HG03175 (cell line): Measurements from ENCODE around the gene GNG11.
A peak's percentile ranks its signal among the peaks of the same experiment; 100 is the strongest.

Source experiments
- ATAC-seq: cut with Tn5 transposase; IDR thresholded peaks from one replicate; pipeline ENCODE4 v1.9.1; 2021; ENCODE audit warnings: mild to moderate bottlenecking, moderate library complexity; ENCODE audit not compliant: unreplicated experiment

GNG11 gene

DNA sequence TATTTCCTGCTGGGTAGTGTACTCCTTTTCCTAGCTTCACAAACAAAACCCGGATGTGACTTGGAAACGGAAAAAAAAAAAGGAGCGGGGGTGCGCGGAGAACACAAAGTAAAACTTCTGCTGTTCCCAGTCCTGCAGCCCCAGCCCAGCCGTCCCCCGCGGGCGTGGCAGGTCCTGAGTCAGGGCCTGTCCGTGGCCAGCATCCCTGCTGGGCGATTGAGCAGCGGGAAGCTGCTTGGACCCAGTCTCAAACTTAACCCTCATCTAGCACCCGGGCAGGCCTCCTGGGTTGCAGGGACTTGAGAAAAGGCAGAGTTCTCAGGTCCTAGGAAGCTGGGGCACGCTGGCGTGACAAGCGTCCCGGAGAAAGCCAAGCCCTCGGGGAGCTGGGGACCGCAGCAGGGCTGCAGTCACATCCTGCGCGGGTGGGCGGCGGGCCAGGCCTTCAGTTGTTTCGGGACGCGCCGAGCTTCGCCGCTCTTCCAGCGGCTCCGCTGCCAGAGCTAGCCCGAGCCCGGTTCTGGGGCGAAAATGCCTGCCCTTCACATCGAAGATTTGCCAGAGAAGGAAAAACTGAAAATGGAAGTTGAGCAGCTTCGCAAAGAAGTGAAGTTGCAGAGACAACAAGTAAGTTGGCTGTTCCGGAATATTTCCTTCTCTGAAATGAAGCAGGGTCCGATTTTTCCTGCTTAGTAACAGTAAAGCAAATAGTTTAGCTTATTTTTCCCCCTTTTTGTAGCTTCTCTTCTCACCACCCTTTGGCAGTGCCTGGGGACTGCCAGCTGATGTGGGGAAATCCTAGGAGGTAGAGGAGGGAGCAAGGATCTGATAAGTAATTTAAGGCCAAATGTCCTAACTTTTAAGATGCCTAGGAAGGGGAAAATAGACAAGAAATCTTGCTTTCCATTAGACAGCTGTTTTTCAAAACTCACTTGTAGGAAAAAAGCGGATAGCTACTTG, at the start of gene GNG11:
GNG11 (plus strand) TSS at position 129 of the 960 bp plus-strand sequence; CDS start at position 532, 403 bp downstream.
- ATAC-seq = peak; percentile 79

DNA sequence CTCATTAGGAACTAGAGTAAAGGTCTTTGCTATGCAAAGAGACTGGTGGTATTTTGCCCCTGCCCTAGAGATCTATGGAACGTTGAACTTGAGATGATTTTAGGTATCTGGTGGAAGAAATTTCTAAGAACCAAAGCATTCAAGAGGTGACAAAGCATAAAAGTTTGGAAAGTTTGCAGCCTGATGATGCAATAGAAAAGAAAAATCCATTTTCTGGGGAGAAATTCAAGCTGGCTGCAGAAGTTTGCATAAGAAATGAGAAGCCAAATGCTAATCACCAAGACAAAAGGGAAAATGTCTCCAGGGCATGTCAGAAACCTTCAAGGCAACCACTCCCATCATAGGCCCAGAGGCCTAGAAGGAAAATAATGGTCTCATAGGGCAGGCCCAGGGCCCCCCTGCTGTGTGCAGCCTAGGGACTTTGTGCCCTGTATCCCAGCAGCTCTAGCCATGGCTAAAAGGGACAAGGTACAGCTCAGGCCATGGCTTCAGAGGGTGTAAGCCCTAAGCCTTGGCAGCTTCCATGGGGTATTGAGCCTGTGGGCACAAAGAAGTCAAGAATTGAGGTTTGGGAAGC, 47.4 kb upstream of the GNG11 start:
- ATAC-seq = no peak

DNA sequence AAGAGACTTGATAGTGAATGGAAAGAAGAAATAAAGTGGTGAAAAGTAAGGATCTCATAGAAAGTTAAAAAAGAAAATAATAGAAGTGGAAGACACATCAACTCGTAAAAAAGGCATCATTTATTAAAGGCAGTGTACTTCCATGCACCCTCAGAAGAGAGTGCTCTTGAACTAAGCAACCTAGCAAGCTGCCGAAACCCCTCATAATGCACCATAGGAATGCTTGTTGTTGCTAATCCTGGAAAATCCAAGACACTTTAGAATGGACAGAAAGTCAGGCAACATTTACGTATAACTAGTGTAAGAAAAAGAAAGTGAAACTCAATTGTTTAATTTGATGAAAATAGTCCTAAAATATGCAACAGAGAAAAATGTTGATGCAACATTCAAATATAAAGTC, 43.8 kb upstream of the GNG11 start:
- ATAC-seq = no peak

DNA sequence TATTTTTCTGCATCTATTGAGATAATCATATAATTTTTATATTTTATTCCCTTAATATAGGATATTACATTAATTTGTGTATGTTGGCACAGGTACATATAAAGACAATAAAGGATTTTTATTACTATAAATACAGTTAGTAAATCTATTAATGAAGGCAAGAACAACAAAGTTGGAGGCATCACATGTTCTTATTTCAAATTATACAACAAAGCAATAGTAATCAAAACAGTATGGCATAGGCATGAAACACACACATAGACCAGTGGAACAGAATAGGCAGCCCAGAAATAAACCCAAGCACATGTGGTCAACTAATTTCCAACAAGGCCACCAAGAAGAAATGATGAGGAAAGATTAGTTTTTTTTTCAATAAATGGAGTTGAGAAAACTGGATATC, 42.2 kb upstream of the GNG11 start:
- ATAC-seq = no peak

DNA sequence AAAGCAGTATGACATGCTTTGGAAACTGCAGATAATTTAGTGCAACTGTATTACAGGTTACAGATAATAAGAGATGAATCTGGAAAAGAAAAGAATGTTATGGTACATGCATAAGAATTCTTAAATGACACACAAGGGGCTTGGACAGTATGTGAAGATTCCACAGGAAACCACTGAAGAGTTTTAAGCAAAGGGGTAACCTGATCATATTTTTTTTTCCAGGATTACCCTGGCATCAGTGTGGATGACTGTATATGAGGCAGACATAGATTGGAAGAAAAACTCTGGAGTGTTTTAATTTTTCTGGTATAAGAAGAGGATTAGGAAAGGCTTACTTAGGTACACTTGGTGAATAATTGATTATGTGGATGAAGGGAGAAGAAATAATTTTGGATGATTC, 39.1 kb upstream of the GNG11 start:
- ATAC-seq = no peak

DNA sequence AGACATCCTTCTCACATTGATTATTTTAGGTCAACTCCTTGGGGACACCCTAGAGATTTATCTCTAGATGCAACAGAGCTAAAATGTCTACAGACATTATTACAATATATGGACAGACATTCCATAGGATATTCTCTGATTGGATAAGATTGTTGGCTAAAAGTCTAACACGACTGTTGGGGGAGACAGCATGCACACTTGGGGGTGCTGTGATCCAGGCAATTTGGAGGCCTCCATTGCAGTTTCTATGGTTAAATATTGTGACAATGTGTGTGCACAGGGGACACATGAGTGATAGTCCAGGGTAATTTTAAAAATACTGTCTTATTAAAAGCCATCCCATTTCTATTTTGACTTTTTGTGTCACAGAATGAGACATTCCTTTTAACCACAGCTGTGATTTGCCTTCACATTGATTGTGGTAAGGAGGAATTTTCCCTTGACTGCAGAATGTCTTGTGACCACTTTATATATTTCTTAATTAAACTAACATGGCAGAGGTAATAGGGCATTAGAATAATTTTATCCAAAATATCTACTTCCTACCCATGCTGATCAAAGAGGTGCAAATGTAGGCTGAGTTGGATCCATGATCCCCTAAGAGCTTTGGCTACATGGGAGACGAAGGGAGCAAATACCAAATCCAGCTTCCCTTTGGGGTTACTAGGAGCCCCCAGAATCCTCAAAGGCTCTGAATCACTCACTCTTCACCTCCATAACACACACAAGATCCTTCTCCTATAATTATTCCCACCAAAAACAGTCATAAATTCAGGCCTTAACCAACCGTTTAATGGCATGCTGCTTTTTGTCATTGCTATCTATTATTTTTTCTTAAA, 38.2 kb upstream of the GNG11 start:
- ATAC-seq = no peak

DNA sequence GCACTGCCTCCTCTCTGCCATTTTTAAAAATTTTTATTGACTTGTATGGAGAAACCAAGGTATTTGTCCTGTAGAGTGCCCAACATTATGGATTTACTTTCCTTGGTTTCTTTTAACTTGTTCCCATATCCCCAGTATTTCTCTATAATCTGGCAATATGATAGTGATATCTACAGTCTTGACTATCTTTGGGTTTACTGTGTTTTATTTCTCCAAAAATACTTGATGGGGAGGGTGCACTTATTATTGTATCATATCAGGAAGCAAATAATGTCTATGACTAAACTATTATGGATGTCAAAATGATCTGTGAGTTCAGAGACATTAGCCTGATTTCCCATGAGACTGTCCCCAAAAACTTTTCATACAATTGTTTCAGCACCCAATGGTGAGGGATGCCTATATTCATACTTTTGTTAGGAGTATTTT, 37.6 kb upstream of the GNG11 start:
- ATAC-seq = no peak

DNA sequence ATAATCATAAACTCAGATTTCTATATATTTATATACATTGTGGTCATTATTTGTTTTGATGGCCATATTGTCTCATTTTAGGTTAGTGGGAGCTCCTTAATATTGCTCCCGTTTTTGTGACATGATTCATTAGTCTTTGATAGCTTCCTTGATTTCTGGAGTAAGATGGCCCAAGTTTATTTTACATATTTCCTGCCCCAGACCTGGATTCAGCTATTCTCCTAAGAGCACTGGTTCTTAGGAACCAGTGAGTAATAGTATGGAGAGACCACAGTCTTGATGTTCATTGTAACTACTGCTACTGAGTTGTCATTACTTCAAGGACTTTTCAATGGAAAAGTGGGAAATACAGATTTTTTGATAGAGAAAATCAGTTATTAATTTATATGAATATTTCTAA, 37.0 kb upstream of the GNG11 start:
- ATAC-seq = no peak

DNA sequence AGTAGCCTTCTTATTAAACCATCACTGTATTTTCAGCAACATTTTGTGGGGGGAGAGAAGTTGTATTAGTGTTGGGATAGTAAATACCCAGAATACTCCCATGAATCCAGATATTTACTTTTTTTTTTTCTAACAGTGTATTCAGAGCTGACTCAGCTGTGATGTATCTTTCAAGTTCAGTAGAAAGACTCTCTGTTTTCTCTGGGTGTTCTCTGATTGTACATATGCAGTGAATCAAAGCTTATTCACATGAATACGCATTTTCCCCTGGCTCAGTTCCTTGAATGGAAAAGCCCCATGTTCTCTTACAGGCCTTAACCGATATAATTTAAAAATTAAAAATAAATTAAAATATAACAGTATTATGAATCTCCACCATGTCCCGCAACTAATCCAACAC, 32.3 kb upstream of the GNG11 start:
- no peak for ATAC-seq

DNA sequence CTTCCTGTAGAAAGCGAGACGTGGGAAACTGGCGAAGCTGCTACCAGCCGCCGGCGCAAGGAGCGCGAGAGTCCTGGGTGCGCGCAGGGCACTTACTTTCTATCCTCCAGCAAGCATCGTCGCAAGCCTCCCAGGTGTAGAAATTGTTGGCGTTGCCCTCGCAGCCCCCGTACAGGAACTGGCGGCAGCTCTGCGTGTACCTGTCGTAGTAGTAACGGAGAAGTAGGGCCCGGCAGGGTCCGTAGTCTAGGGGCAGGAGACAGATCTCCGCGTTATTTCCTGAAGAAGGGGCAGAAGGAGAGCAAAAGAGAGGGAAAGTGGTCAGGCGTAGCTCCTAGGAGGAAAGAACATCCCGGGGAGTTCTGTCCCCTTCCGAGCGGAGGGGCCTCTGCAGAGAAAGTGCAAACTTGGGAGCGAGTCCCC, 31.5 kb upstream of the GNG11 start:
- peak; percentile 63 for ATAC-seq

DNA sequence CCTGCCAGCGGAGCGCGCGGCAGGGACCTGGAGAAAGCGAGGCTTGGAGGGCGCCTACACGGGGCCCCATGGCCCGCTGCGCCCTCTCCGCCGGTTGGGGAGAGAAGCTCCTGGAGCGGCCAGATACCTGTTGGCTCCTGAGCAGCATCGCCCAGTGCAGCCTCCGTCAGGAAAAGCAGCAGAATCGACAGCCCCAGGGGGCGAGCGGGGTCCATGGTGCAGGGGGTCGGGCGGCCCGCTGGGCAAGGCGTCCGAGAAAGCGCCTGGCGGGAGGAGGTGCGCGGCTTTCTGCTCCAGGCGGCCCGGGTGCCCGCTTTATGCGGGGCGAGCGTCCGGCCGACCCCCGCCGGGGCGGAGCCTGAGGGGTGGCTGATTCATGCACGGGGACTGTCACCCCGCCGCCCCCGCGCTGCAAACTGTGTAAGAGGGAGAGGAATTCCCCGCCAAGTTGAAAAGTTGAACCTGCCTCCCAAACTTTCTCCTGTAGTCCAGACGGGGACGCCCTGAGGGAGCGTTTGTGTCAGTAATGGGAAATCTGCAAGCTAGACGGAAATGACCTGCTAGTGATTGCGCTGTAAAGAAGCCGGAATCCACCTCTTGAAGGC, 31.0 kb upstream of the GNG11 start, which contains the start of gene TFPI2:
TFPI2 (minus strand) TSS at position 290 of the 605 bp plus-strand sequence; CDS start at position 215, 75 bp downstream.
- peak; percentile 51 for ATAC-seq

DNA sequence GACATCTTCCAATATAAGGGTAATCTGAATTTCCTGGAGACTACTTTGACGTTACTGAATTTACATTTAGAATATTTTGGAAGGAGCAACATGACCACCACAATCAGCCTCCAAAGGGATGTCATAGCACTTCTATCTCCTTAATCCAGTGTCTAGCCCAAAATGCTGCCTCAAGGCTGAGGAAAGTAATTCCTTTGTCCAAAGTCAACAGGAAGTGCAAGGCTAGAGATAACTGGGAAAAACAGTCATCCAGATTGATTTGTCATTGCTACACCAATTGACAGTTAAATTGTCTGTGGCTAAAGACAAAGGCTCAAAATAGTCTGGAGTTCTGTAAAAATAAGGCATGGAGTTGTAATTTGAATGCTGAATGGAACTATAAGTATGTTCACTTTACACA, 27.1 kb upstream of the GNG11 start:
- ATAC-seq = no peak

DNA sequence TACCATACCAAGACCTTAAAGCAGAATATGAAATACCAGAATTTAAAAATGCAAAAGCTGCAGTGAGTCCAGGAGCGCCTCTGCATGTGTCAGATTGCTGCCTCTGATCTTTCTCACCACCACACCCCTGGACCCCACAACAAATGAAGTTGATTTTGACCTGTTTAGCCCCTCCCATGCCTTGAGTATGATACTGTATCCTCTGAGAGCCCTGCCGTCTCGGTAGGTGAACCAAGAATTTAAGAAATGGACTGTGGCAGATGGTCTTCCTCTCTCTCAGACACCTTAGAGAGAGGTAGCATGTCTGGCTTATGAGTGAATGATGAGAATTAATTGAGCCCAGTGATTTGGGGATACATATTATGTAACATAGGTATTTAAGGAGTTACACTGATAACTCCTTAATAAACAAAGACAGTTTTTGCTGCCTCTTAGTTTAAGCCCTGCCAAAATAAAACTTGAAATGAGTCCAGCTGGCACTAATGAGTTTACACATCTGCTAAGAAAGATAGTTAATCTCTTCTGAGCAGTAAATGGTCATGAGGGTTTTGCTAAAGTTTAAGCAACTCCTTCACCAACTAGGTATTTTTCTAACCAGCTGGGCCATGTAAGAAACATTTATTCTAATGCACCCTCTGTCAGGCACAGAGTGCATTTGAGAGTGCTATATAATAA, 26.4 kb upstream of the GNG11 start:
- no peak for ATAC-seq

DNA sequence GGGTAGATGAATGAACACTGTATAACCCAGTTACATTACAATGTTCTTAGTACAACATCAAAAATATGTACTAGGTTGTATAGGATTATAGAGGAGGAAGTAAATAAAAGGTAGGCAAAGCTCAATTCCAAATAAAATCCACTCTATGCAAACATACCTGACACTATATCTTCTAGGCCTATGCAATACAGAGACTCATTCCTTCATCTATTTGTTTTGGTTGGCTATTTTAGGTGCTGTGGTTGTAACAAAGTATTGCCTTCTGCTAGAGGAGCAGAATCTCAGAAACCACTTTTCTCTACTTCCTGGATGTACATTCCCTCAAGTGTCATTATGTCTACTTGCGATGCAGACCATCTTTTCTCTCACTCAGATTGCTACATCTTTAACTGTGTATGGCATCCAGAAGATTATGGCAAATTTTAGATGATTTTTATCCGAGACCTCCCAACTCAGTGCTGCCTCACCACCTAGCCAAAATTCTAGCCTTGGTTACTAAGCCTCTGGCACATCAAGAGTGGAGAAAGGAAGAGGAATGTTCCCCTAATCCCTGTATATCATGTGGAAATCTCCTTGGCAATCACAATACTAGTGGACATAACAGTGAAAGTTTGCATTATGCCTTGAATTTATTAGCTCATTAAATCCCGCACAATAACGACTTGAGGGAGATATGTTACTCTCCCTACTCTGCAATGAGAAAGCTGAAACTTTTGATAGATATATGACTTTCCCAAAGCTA, 25.5 kb upstream of the GNG11 start:
- ATAC-seq = no peak

DNA sequence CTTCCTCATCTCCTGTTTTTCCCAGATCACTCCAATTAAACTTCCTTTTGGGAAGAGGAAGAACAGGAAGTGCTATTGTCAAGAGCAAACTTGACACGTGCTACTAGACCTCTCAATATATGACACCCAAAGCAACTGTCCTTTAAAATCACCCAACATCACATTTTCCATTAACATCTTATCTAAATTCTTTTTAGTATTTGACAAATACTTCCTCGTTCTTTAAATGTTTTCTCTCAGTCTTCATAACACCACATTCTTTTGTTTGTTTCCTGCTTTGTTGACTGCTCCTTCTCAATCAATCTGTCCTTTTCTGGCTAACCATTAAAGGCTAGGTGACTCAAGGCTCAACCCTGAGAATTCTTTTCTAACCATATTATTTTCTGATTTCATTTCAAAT, 23.9 kb upstream of the GNG11 start:
- ATAC-seq = no peak

DNA sequence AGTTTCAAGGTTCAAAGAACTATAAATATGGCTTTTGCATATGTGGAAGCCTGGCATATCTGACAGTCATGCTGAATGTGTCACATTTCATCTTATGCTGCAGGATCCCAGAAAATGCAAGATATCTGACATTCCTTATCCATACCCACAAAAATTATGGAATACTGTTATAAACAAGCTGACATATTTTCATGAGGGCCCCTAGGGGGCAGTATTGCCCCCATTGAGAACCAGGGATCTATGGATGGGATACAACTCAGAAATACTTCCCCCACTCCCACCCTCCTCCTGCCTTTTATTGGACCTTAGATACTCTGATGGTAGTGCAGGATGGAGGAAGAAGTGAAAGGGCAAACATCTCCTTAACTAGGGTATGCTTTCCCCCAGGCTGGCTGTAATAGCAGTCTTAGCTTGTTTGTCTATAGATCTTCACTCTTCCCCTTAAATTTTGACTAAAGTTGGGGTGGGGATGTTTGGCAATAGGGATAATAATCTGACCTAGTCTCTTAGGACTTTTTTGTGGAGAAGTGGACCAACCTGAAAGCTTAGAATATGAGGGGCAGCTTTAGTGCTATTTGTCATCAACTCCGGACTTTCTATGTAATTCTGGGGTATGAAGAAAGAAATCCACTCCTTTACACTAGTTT, 18.6 kb upstream of the GNG11 start:
- peak; percentile 53 for ATAC-seq

DNA sequence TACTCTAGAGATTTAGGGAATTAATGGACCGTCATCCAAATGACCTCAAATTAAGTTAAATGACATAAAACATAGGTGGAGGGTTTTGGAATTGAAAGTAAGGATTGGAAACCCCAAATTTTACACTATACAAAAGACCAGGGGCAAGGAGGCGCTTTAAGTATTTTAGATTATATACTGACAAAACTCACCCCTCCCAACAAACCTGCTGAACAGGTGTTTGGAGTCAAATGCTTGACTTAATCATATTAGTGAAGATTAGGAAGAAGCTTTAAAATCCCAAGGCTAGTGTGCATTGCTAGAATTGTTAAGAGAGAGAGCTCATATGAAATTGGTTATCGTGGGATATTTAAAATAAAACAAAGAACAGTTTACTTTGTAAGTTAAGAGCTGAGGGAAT, 15.3 kb upstream of the GNG11 start, which contains the start of gene GNGT1:
GNGT1 (plus strand) TSS at position 301 of the 400 bp plus-strand sequence. CDS start 180 bp downstream, outside the sequence.
- no peak for ATAC-seq

DNA sequence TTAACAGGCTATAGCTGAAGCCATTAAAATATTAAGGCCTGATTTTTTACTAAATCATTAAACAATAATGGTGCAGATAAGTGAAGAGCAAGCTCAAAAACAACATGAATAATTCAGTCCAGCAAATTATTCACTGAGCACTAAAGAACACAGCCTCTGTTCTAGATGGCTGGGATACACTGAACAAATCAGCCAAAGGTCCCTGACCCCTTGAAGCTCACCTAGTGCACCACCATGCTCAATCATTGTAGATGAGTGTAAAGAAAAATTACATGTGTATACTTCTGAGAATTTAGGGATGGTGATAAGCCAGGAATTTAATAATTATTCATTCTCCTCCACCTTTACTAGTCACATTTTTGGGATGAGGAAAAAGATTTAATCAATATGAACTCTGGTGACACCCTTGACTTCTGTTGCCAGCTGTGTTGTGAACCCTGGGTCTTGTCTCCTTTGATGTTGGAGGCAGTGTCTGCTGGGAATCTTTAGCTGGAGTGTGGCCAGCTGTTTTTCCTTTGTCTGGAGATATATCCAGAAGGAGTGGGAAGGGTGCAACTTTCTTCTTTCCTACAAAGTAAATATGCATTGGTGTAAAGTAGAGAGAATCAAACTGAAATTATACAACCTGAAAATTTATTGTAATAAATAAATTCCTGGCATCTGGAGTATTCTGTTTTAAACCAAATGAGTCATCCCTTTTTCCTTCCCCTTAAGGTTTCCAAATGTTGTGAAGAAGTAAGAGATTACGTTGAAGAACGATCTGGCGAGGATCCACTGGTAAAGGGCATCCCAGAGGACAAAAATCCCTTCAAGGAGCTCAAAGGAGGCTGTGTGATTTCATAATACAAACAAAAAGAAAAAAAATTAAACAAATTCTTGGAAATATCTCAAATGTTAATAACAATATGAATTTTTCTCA, 11.2 kb upstream of the GNG11 start:
- ATAC-seq = no peak
